ENCODE data around the gene MKRN2. TPM values are rescaled to one million over a fixed set of nuclear protein-coding genes. Genes with fewer than 3 reads are reported as not detected.
A peak's percentile ranks its signal among the peaks of the same experiment; 100 is the strongest.

Gene MKRN2
- total and polyA plus RNA-seq, 2 of the 13 experiments (the other 11 are each of a cell fraction or from before 2014, with no cell fraction given): 25.5 to 34.3 TPM

DNA sequence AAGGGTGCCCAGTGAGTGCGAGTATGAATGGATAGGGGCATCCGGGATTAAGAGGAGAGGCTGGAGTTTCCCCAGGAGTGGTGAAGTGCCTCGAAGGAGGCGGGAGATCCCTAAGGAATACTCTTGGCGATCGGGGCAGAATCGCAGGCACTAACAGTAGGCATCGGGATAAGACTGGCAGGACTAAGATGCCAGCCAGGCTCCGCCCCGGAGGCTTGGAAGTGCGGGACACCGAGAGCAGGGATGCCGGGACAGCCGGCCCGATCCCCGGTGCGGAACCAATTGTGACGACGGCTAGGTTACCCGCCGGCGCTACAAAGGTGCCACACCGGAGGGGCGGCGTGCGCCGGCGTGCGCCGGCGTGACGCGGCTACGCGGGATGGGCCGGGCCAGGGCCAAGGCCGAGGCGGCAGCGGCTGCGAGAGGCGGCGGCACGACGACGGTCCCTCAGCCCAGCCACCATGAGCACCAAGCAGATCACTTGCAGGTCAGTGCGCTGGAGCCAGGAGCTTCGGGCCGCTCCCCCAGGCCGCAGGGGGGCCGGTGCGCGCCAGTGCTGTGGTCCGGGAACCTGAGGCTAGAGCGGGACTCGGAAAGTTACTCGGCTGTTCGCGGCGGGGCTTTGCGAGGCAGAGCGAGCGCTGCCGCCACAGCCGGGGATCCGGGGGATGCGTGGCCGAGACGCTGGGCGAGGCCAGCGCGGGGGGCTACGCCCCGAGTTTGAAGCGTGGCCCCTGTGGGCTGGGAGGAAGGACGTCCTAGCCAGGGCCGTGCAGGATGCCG, at the start of gene MKRN2 (continued):
- TF ChIP-seq, protein P1, sequence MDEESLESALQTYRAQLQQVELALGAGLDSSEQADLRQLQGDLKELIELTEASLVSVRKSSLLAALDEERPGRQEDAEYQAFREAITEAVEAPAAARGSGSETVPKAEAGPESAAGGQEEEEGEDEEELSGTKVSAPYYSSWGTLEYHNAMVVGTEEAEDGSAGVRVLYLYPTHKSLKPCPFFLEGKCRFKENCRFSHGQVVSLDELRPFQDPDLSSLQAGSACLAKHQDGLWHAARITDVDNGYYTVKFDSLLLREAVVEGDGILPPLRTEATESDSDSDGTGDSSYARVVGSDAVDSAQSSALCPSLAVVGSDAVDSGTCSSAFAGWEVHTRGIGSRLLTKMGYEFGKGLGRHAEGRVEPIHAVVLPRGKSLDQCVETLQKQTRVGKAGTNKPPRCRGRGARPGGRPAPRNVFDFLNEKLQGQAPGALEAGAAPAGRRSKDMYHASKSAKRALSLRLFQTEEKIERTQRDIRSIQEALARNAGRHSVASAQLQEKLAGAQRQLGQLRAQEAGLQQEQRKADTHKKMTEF (CRISPR knock-in tag; IDR thresholded peaks at IDR 0.05): peak; percentile 90
- TF ChIP-seq, protein P2, sequence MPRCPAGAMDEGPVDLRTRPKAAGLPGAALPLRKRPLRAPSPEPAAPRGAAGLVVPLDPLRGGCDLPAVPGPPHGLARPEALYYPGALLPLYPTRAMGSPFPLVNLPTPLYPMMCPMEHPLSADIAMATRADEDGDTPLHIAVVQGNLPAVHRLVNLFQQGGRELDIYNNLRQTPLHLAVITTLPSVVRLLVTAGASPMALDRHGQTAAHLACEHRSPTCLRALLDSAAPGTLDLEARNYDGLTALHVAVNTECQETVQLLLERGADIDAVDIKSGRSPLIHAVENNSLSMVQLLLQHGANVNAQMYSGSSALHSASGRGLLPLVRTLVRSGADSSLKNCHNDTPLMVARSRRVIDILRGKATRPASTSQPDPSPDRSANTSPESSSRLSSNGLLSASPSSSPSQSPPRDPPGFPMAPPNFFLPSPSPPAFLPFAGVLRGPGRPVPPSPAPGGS (CRISPR knock-in tag; IDR thresholded peaks at IDR 0.05): peak; percentile 87
- TF ChIP-seq MXI1 (IDR thresholded peaks at IDR 0.05; ENCODE audit: borderline replicate concordance, low read depth, low read length) (peak; percentile 92; the same call in 2 of the 3 replicates), GTF2F1 (IDR thresholded peaks at IDR 0.05; ENCODE audit: low read length) (no peak), ZNF558 (CRISPR knock-in tag; IDR thresholded peaks at IDR 0.05; ENCODE audit: borderline replicate concordance) (peak; percentile 62; the same call in 1 of the 2 replicates), XRCC5 (optimal IDR thresholded peaks at IDR 0.05; ENCODE audit: low read length) (peak; percentile 87), ZFP1 (CRISPR knock-in tag; IDR thresholded peaks at IDR 0.05) (peak; percentile 35; the same call in 1 of the 2 replicates), AHR (CRISPR knock-in tag; IDR thresholded peaks at IDR 0.05) (peak; percentile 51; the same call in 1 of the 2 replicates), KMT2B (CRISPR knock-in tag; IDR thresholded peaks at IDR 0.05) (peak; percentile 92), FOXJ3 (CRISPR knock-in tag; IDR thresholded peaks at IDR 0.05; ENCODE audit: borderline replicate concordance) (peak; percentile 26; the same call in 1 of the 2 replicates), CREB1 (IDR thresholded peaks at IDR 0.05) (peak; percentile 81; the same call in 1 of the 2 replicates), CREB1 (CRISPR knock-in tag; IDR thresholded peaks at IDR 0.05) (no peak), GATAD1 (CRISPR knock-in tag; IDR thresholded peaks at IDR 0.05) (peak; percentile 91), ZFP41 (CRISPR knock-in tag; IDR thresholded peaks at IDR 0.05; ENCODE audit: borderline replicate concordance) (peak; percentile 62; the same call in 1 of the 2 replicates), GLI4 (CRISPR knock-in tag; IDR thresholded peaks at IDR 0.05; ENCODE audit: borderline replicate concordance) (0 out of 2 replicates have a peak, but pooled peaks have one; percentile 50)
- TF ChIP-seq, protein P3, sequence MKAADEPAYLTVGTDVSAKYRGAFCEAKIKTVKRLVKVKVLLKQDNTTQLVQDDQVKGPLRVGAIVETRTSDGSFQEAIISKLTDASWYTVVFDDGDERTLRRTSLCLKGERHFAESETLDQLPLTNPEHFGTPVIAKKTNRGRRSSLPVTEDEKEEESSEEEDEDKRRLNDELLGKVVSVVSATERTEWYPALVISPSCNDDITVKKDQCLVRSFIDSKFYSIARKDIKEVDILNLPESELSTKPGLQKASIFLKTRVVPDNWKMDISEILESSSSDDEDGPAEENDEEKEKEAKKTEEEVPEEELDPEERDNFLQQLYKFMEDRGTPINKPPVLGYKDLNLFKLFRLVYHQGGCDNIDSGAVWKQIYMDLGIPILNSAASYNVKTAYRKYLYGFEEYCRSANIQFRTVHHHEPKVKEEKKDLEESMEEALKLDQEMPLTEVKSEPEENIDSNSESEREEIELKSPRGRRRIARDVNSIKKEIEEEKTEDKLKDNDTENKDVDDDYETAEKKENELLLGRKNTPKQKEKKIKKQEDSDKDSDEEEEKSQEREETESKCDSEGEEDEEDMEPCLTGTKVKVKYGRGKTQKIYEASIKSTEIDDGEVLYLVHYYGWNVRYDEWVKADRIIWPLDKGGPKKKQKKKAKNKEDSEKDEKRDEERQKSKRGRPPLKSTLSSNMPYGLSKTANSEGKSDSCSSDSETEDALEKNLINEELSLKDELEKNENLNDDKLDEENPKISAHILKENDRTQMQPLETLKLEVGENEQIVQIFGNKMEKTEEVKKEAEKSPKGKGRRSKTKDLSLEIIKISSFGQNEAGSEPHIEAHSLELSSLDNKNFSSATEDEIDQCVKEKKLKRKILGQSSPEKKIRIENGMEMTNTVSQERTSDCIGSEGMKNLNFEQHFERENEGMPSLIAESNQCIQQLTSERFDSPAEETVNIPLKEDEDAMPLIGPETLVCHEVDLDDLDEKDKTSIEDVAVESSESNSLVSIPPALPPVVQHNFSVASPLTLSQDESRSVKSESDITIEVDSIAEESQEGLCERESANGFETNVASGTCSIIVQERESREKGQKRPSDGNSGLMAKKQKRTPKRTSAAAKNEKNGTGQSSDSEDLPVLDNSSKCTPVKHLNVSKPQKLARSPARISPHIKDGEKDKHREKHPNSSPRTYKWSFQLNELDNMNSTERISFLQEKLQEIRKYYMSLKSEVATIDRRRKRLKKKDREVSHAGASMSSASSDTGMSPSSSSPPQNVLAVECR (CRISPR knock-in tag; IDR thresholded peaks at IDR 0.05; ENCODE audit: borderline replicate concordance): peak; percentile 88; the same call in 1 of the 2 replicates
- TF ChIP-seq, protein P4, sequence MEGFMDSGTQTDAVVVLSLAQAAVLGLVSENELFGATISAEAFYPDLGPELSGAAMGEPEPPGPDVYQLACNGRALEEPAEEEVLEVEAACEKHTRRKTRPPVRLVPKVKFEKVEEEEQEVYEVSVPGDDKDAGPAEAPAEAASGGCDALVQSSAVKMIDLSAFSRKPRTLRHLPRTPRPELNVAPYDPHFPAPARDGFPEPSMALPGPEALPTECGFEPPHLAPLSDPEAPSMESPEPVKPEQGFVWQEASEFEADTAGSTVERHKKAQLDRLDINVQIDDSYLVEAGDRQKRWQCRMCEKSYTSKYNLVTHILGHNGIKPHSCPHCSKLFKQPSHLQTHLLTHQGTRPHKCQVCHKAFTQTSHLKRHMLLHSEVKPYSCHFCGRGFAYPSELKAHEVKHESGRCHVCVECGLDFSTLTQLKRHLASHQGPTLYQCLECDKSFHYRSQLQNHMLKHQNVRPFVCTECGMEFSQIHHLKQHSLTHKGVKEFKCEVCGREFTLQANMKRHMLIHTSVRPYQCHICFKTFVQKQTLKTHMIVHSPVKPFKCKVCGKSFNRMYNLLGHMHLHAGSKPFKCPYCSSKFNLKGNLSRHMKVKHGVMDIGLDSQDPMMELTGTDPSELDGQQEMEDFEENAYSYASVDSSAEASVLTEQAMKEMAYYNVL (CRISPR knock-in tag; IDR thresholded peaks at IDR 0.05; ENCODE audit: borderline replicate concordance): peak; percentile 51; the same call in 1 of the 2 replicates
